NT2/D1 (cell line): ENCODE measurements around the gene OR2H1.
"Not testable (repeated sequence)": the region's sequence is repeated elsewhere in the genome, so short reads cannot be mapped to it uniquely, and the experiment has no call there.

Experiments used
- DNase-seq: peaks from one replicate; pipeline ENCODE4 v3.0.0-alpha.2; 2011; ENCODE audit warnings: low read depth, low spot score
- H3K27me3 ChIP-seq: 2 replicates; pipeline ENCODE4 v1.6.0; 2011; ENCODE audit warnings: mild to moderate bottlenecking; ENCODE audit not compliant: insufficient read length, insufficient read depth
- H3K36me3 ChIP-seq: 2 replicates; pipeline ENCODE4 v1.6.1; 2011; ENCODE audit warnings: mild to moderate bottlenecking, low read length, mixed read lengths; ENCODE audit not compliant: insufficient read depth, insufficient read length
- H3K4me1 ChIP-seq: 2 replicates; pipeline ENCODE4 v1.5.1; 2011; ENCODE audit not compliant: insufficient read depth, insufficient read length
- H3K4me3 ChIP-seq: 2 replicates; pipeline ENCODE4 v1.5.1; 2011; ENCODE audit warnings: low read depth; ENCODE audit not compliant: insufficient read length
- H3K9ac ChIP-seq: 2 replicates; pipeline ENCODE4 v1.6.0; 2011; ENCODE audit warnings: low read depth; ENCODE audit not compliant: insufficient read length
- H3K9me3 ChIP-seq: 2 replicates; pipeline ENCODE4 v1.5.1; 2011; ENCODE audit warnings: mild to moderate bottlenecking, low read length; ENCODE audit not compliant: insufficient read depth
- SUZ12 ChIP-seq: IDR thresholded peaks from 2 replicates; pipeline ENCODE4 v1.6.1; 2011; ENCODE audit not compliant: insufficient read length, insufficient read depth; ENCODE audit errors: extremely low read depth
- YY1 ChIP-seq: IDR thresholded peaks from 2 replicates; pipeline ENCODE4 v1.6.1; 2011; ENCODE audit not compliant: insufficient read length, insufficient read depth
- ZNF274 ChIP-seq: IDR thresholded peaks from 2 replicates; pipeline ENCODE4 v1.6.1; 2011; ENCODE audit warnings: mild to moderate bottlenecking, low read depth, low read length

The OR2H1 gene

DNA sequence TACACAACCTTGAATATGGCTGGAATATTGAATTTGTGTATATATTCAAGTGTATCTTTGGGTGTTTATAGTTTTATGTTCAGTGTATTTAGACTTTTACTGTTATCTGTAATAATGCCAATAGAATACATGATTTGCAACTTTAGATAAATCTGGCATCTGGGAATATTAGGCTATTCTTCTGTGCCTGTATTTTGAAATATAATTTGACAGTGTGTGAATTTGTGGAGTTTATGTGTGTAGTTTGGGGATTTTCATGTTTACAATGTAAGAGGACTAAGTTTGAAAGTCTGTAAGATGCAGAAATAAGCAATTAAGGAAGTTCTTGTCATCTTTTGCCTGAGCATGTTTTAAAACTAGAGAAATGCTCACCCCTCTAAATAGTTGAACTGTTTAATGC, 17.9 kb upstream of the OR2H1 start, which contains the start of gene OR10C1:
OR10C1 (plus strand) TSS at position 301 of the 400 bp plus-strand sequence. CDS start 710 bp downstream, outside the sequence.
- Histone ChIP-seq H3K27me3 (no peaks in the 10 kb centered on the region), H3K9ac (no peak within 1 kb of the TSS), H3K4me1 (no peaks in the 10 kb centered on the region), H3K4me3 (no peak within 1 kb of the TSS), H3K9me3 (0 out of 2 replicates have a peak, but pooled peaks cover 5% of the 10 kb centered on the region), H3K36me3 (no peaks in the 10 kb centered on the region)
- TF ChIP-seq ZNF274, result no peak
- TF ChIP-seq SUZ12, result no peak
- no peak for TF ChIP-seq YY1
- no peak for DNase-seq

DNA sequence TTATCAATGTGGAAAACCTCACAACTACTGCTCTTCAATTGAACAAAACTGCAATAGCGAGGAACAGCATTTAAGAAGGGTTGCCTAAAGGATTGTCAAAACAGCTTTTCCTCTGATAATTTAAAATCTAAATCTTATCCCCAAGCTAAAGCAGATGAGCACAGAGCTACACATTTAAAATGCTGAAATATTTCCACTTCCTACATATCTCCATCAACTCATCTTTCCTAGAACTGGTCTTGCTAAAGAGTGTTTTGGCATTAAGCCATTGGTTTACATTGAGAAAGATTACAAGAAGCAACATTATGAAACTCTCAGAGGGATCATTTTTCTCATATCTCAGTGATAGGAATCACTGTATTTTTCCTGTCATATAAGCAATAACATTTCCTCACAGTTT, 14.2 kb upstream of the OR2H1 start:
- Histone ChIP-seq H3K36me3 (no peaks in the 10 kb centered on the region), H3K4me3 (no peak overlapping the region), H3K9ac (no peak overlapping the region), H3K4me1 (no peaks in the 10 kb centered on the region), H3K9me3 (peaks cover 10% of the 10 kb centered on the region; the same call in 1 of the 2 replicates), H3K27me3 (no peaks in the 10 kb centered on the region)
- DNase-seq, result no peak
- TF ChIP-seq SUZ12 (no peak), YY1 (no peak), ZNF274 (no peak)

DNA sequence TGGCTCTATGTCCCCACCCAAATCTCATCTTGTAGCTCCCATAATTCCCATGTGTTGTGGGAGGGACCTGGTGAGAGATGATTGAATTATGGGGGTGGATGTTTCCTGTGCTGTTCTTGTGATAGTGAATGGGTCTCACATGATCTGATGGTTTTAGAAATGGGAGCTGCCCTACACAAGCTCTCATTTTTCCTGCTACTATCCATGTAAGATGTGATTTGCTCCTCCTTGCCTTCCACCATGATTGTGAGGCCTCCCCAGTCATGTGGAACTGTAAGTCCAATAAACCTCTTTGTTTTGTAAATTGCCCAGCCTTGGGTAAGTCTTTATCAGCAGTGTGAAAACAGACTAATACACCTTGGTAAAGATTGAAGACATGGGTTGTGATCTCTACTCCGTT, 12.9 kb upstream of the OR2H1 start:
- not testable (repeated sequence) for H3K36me3 ChIP-seq, H3K4me3 ChIP-seq, H3K9ac ChIP-seq, H3K4me1 ChIP-seq, H3K27me3 ChIP-seq, DNase-seq, H3K9me3 ChIP-seq

DNA sequence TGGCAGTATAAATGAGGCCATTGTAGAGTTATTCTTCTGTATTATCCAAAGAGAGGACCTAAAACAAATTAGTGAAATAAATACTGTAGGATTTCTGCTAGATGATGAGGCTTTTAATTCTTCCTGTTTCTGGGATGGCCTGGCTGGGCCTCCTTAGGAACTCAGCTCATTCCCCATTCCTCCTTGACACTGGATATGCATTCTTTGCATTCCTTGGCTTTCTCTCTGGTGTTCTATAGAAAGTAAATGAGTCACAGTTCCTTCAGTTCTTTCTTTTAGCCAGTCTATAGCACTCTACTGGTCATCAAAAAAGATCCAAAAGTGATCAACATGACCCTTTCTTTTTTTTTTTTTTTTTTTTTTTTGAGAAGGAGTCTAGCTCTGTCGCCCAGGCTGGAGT, 9.3 kb upstream of the OR2H1 start:
- peak; percentile 55 for DNase-seq
- no peak overlapping the region for H3K4me3 ChIP-seq
- H3K36me3 ChIP-seq, result no peaks in the 10 kb centered on the region
- no peaks in the 10 kb centered on the region for H3K27me3 ChIP-seq
- H3K9me3 ChIP-seq, result peaks cover 10% of the 10 kb centered on the region; the same call in 1 of the 2 replicates
- H3K4me1 ChIP-seq, result no peaks in the 10 kb centered on the region
- no peak overlapping the region for H3K9ac ChIP-seq
- TF ChIP-seq ZNF274 (no peak), SUZ12 (no peak), YY1 (no peak)

DNA sequence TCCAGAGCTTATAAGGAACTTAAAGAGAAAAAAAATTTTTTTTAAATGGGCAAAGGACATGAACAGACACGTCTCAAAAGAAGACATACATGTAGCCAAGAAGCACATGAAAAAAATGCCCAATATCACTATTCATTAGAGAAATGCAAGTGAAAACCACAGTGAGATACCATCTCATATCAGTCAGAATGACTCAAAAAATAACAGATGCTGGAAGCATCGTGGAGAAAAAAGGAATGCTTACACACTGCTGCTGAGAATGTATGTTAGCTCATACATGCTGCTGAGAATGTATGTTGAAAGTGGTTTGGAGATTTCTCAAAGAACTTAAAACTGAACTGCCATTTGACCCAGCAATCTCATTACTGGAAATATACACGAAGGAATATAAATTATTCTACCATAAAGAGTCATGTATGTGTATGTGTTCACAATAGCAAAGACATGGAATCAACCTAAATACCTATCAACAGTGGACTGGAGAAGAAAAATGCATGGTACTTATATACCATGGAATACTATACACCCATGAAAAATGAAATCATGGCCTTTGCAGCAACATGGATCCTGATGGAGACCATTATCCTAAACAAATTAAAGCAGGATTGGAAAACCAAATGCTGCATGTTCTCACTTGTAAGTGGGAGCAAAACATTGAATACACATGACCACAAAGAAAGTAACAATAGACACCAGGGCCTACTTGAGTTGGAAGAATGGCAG, 5.3 kb upstream of the OR2H1 start:
- H3K4me1 ChIP-seq, result no peaks in the 10 kb centered on the region
- no peak for TF ChIP-seq YY1
- no peak for TF ChIP-seq SUZ12
- no peak for TF ChIP-seq ZNF274
- no peak overlapping the region for H3K4me3 ChIP-seq
- H3K9me3 ChIP-seq, result no peaks in the 10 kb centered on the region
- no peak overlapping the region for H3K9ac ChIP-seq
- no peaks in the 10 kb centered on the region for H3K36me3 ChIP-seq
- no peaks in the 10 kb centered on the region for H3K27me3 ChIP-seq
- DNase-seq, result no peak

DNA sequence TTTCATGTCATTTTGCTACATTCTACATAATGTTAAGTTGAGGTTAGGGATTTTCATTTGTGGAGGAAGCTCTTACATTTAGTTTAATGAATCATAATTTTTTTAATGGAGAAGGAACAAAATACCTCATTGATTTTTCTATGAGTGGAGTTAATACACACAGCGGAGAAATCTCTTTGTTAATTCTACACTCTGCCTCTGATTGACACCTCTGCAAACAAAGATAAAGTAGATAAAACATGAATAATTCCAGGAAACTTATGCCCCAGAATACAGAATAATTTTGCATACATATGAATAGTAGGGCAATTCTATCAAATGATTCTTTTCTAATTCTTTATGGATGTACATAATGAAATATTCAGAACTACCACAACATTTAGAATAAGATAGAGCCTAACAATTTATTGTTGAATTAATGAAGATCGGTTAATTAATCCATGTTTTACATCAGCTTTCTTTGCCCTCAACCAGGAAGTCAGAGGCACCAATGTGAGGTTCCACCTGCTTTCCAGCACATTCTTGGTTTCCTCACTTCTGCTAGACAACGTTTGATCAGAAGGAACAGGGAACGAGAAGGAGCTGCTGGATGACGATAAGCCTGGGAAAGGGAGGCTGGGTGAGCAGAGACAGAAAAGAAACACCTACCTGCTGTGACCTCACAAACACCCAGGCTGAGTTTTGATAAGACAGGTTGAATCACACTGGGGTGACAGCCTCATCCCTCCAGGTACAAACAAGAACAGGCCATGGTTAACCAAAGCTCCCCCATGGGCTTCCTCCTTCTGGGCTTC, 4.3 kb downstream of the OR2H1 start:
- Histone ChIP-seq H3K4me1 (no peaks in the 10 kb centered on the region), H3K4me3 (no peak overlapping the region), H3K9ac (no peak overlapping the region), H3K36me3 (no peaks in the 10 kb centered on the region), H3K9me3 (no peaks in the 10 kb centered on the region), H3K27me3 (no peaks in the 10 kb centered on the region)
- TF ChIP-seq ZNF274, result no peak
- TF ChIP-seq SUZ12, result no peak
- no peak for TF ChIP-seq YY1
- DNase-seq, result no peak

DNA sequence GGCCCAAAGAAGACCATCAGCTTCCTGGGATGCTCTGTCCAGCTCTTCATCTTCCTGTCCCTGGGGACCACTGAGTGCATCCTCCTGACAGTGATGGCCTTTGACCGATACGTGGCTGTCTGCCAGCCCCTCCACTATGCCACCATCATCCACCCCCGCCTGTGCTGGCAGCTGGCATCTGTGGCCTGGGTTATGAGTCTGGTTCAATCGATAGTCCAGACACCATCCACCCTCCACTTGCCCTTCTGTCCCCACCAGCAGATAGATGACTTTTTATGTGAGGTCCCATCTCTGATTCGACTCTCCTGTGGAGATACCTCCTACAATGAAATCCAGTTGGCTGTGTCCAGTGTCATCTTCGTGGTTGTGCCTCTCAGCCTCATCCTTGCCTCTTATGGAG, 5.1 kb downstream of the OR2H1 start:
- H3K9me3 ChIP-seq, result no peaks in the 10 kb centered on the region
- no peaks in the 10 kb centered on the region for H3K27me3 ChIP-seq
- TF ChIP-seq YY1, result no peak
- TF ChIP-seq SUZ12, result no peak
- no peak for TF ChIP-seq ZNF274
- no peak for DNase-seq
- no peaks in the 10 kb centered on the region for H3K36me3 ChIP-seq
- no peak overlapping the region for H3K9ac ChIP-seq
- H3K4me3 ChIP-seq, result no peak overlapping the region
- H3K4me1 ChIP-seq, result no peaks in the 10 kb centered on the region
